GM18520 (cell line): ENCODE data around the gene PDZD2.
"Not testable (repeated sequence)": the region's sequence is repeated elsewhere in the genome, so short reads cannot be mapped to it uniquely, and the experiment has no call there.

ENCODE experiments used
- ATAC-seq: cut with Tn5 transposase; IDR thresholded peaks from one replicate; pipeline ENCODE4 v1.9.1; 2021; ENCODE audit not compliant: unreplicated experiment

PDZD2 gene

DNA sequence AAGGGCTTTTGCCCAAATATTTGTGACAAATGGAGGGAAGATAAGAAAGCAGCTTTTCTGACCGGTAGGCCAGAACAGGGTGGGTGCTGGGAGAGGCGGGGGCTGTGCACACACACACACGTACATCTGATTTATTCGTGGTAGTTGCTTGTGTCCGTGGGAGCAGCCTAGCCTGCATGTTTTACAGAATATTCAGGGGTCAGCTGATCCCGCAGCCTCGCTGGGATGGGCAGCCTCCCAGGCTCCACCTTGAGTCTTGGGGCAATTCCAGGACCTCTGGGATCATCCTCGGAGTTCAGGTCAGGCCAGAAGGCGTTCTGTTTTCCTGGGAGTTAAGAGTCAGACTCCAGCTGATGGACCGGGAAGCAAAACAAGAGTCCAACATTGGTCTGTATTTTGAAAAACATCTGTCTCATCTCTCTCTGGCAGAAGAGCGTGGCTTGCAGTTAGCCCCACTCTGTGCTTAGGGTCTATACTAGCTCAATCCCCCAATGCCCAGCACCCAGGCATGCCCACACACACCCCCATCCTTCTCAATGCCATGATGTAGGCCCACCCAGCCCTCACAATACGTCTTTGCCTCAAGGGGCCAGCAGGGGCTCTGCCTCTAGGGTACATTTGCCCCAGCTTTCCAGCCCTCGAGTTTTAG is 324.6 kb downstream of the PDZD2 start:
- no peak for ATAC-seq

DNA sequence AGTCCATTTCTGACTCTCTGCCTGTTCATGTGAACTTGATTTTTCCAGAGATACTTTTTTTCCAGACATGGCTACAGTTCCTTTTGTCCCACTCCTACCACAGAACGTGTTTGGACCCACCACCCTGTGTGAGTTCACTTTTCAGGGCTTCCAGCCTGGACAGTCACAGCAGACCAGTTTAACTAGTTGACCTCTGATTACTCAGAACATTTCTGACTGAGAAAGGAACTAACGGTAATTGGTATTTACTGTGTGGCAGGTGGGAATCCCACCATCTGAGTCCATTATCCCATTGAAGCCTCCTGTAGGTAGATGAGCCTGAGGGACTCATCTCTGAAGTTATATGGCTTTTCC is 325.1 kb downstream of the PDZD2 start:
- ATAC-seq = no peak

DNA sequence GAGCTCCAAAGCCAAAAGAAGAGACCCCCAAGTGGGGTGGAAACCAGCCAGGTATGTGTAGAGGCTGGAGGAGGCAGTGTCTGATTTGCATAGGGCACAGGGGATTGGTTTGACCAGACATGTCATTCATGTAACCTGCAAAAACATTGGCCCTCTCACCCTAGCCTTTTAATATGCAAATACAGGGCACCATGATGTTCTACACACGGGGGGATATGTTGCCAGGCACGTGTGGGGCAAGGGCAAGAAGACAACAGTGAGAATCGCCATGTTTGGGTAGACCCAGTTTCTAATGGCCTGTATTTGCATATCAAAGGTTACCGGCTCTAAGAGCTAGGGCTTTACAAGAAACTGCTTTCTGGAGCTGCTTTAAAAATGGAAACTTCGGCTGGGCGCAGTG is 326.3 kb downstream of the PDZD2 start:
- ATAC-seq = no peak

DNA sequence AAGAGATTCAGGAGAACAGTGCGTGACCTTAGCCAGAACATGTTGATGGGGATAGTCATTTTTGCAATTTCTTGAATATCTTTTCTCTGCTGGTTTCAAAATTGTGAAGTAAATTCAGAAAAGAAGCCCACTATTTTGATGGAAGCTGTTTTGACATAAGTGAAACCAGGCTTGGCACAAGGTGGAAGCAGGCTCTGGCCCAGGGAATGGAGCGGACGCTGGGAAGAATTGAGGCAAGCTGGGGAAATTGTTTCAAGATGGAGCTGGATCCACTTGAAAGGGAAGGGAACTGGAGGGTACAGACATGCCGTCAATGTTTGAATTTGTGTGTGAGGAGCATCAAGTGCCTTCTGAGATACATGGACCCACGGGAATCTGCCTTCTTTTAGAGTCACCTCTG is 328.0 kb downstream of the PDZD2 start:
- no peak for ATAC-seq

DNA sequence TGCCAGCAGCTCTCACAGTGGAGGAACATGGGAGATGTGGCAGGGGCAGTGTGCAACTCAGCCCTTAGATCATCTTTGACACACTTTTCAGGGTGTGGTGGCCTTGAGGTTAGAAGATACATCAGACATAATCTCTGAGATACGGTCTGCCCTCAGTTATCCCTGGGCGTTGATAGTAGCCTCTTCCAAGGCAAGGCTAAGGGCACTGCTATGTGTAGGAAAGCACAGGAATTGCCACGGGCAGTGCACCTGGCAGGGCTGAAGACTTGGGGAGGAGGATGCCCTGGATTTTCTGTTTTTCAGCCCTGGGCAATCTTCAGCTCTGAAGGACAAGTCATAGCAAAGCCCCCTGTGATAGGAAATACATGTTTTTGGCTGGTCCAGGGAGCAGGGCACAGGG is 328.5 kb downstream of the PDZD2 start:
- no peak for ATAC-seq

DNA sequence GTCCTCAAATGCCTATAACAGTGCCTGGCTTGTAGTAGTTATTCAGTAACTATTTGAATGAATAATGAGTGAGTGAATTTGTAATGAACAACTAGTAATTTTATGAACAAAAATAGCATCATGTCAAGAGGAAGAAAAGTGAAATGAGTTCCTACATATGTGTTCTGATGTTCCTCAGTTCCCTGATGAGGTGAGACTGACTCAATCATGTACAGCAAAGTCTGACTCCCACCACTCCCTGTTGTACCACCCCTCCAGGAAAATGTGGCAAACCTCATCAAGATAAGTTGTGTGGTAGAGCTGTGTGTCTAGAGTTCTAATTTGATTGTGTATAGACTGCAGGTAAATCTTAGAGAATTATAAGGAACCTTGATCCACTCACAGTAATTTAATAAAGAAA is 333.6 kb downstream of the PDZD2 start:
- ATAC-seq = no peak

DNA sequence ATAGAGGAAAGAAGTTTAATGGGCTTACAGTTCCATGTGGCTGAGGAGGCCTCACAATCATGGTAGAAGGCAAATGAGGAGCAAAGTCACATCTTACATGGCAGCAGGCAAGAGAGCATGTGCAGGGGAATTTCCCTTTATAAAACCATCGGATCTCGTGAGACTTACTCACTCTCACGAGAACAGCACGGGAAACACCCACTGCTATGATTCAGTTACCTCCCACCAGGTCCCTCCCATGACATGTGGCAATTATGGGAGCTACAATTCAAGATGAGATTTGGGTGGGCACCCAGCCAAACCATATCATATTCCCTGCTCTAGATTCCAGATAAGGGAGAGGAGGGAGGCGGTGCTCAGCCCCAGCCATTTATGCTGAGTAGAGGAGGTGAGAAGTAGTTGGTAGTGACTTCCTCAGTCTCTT is 336.3 kb downstream of the PDZD2 start:
- not testable (repeated sequence) for ATAC-seq

DNA sequence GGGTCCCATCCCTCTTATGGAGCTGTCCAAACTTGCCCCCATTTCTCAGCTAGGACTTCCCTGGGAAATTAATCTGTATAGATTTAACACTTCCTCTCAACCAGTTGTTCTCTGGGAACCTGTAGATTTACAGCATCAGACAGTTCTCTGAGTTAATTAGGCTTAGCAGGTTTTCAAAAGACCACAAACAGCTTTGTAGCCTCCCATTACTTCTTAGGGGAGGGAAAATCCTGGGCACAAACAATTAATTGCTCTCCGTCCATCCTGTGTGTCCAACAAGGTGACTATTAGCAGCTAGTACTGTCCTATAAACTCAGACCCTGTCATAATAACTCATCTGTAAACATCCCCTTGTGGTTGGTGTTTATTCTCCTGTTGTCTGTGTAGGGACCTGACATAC is 337.2 kb downstream of the PDZD2 start:
- ATAC-seq = no peak

DNA sequence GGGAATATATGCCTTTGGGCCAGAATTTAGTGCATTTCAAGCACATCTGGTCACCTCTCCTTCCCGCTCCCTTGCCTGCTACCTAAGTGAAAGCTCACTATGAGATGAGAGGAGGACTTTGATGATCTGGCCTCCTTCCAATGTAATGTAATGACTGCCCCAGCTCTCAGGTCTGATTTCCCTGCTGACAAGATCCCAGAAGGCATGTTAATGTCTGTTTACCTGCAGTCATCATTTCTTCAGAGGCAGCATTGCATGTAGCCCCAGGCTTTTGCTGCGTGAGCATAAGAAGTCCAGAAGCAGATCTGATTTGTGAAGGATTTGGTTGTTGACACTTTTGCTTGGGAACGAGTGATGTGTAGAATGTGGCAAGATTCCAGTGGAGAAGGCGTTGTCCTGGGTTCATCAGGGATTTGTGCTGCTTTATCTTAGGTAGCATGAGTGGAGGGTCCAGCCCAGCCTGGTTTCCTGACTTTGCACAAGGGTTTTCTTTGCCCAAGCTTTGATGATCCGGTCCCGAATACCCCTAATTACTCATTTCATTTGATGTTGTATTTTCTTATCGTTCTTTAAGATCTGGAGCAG is 342.5 kb downstream of the PDZD2 start:
- ATAC-seq = no peak

DNA sequence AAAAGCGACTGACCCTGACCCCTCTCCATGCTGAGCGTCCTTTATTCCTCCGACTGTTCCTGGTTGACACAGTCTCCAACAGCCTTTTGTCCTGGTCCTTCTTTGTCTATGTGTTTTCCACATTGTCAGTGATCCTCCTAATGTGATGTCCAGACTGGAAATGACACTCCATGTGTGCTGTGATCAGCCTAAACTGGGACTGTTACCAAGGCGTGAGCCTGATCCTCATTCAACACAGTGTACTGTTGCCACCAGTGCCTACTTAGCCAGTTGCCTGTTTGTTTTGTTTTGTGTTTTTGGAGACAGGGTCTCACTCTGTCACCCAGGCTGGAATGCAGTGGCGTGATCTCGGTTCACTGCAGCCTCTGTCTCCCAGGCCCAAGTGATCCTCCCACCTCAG is 343.1 kb downstream of the PDZD2 start:
- ATAC-seq = no peak

DNA sequence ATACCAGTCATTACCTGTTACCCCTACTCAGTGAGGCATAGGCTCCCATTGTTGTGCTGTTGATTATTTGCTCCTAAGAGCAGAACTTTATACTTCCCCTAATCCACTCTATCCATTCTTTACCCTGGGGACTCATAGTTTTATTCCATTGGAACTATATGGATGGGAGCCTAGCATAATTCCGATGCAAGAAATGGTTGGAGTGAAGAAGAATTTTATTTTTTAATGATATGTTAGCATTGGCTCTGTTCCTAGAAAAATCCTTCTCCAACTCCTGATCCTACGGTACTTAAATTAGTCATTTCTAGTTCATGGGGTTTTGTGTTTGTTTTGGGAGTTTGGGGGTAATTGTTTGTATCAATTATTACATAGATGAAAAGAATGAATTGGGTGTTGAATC is 343.7 kb downstream of the PDZD2 start:
- ATAC-seq = no peak

DNA sequence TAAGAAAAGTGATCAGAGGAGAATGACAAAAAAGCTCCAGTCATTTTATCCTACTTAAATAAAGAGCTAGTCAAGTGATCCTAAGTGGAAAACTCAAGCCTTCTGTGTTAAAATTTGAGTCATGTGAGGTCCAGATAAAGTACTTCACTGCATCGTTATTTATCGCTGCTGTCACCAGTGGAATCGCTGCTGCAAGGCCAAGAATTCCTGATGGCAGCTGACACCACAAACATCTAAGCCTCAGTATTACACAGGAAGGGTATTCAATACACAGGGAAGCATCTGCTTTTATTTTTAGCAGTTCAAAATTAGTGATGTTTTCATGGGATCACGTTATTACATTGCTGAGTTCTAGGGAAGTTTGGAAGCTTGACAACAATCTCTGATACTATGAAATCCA is 344.9 kb downstream of the PDZD2 start:
- ATAC-seq = no peak

DNA sequence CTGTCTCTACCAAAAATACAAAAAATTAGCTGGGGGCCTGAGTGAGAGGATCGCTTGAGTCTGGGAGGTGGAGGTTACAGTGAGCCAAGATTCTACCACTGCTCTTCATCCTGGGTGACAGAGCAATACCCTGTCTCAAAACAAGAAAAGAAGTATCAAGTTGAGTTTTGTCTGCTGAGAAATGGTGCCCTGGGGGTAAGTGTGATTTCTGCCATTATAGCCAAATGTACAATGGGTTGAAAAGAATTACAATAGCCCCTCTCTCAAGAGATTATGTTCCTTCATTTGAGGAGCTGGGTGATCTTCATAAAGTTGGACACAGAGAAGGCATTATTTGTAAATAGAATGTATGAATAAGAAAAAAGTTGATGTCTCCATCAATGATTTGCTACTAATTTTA is 345.8 kb downstream of the PDZD2 start:
- ATAC-seq = no peak

DNA sequence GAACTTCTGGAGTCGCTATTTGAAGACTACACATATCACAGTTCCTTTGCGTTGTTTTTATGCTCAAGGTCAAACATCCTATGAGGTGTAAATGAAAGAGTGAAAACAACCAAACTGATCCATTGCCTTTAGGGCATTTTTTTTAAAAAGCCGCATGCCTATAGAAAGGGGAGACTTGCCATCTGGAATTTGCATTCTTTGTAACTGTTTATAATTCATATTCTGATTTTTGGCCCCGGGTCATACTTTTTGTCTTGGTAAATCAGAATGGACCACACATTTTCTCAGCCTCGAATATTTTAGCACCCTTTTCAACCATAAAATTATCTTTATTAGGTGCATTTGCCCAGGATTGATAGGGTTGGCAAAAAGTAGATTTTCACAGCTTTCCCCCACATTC is 347.2 kb downstream of the PDZD2 start:
- ATAC-seq = no peak

DNA sequence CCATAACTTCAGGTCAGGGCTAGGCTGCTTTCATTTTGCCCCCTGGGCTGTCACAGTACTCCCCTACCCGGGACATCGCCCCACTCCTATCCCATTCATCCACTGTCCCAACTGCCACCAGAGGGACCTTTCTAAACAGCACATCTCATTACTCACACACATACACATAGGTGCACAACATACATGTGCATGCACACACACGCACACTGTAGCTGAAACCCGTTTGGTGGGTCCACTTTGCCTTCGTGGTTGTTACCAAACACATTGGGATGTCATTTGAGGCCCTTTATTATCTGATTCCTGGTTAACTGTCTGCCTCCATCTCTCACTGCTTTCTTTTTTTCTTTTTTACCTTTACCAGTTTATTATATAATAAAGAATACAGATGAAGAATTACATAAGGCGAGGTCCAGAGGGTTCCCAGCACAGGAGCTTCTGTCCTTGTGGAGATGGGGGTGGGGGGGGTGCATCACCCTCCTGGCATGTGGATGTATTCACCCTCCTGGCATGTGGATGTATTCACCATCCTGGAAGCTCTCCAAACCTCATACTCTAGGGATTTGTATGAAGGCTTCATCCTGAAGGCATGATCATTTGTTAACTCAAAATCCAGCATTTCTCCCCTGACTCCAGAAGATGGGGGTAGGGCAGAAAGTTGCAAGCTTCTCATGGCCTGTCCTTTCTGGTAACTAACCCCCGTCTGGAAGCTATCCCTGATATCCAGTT is 349.2 kb downstream of the PDZD2 start:
- no peak for ATAC-seq

DNA sequence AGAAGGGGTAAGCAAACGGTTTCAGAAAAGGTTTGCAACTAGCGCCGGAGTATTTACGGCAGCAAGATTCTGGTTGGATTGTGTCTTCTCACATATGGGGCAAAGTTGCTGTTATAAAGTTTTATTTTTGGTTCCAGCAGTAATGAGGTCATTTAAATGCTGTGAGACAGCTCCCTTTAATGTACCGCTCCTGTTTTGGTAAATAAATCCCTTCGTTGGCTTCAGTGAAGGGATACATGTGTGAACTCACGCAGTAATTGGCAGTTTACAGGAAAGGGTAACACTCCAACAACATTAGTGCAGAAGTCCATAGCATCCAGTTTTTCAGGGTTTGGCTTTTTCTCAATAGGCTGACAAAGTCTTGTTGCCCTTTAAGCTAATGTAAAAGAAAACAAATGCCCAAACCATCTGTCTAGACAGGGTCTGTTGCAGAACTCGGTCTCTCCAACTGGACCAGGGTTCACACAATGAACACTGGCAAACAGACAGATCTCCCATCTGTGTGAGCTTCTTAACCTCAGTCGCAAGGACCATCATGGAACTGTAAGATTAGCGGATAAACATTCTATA is 351.2 kb downstream of the PDZD2 start:
- ATAC-seq = no peak

DNA sequence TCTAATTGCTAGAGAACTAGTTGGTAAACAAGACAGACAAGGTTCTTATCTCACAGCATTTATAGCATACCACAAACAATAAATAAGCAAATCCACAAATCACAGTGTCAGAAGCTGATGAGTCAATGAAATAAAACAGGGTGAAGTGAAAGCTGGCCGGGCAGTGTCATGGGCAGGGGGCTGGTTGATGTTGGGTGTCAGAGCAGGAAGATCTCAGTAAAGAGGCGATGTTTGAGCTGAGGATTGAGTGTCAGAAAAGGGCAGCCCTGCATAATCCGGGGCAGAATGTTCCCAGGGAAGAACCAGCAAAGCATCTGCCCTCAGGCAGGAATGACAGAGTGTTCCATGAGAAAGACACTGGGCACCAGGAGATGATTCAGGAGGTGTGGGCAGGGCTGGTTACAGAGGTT is 351.8 kb downstream of the PDZD2 start:
- ATAC-seq = no peak

DNA sequence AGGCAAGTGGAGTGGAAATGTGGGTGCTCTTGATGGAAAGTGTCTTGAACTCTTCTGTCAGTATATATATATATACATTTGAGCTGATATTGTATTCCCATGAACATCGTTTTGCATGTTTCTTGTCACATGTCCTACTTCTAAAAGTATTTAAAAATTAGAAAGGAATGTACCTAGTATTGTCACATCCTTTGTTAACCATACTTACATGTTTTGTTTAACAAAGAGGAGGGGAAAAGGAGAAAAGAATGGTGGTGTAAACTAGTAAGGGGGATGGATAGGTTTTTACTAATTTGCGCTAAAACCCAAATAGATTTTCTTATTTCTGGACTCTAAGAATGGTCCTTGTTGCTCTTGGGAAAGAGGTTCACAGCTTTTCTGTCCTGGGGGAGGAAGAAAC is 353.4 kb downstream of the PDZD2 start:
- ATAC-seq = no peak

DNA sequence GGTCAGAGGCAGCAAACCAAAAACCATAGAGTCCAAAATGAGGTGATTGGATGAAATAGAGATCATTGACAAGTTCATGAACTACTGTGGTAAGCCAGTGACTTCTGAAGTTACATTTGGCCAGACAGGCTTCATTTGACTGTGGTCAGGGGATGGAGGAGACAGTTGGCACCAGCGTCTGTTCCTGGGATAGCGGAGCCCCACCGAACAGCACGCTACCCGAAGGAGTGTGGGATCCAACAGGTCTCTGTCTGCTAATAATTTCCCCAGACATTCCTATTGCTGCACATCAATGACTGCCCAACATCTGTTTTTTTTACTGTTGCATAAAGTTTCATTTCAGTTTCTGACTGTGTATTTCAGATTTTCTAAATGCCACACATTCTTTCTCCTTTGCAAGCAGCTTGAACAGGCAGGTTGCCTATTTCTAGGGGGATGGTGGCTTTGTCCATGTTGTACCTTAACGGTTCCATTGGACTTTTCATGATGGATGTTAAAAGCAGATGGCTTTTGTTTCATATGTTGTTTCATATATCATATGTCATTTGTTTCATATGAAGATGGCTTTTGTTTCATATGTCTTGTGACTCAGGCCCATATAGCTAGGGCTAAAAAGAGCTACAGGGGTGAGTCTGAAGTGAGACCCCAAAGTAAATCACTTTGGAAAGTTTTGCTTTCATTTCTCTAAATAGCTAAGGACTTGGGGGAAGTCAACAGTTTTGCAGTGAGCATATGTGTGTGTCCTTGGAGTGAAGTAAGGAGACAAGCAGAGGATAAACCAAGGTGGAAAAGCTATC is 354.4 kb downstream of the PDZD2 start:
- ATAC-seq = peak; percentile 32

DNA sequence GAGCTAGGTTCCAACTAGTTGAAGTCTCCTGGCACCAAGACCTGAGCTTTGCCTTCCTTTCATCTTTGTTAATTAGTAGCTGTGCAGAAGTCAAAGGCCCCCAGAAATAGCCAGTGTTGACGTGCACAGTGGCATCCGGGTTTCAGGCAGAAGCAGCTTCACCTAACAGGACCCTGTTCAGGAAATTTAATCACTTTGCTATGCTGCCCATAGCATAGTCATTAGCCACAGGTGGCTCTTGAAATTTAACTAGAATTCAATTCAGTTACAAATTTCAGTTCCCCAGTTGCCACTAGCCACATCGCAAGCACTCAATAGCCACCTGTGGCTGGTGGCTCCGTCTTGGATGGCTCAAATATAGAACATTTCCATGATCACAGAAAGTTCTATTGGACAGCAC is 356.1 kb downstream of the PDZD2 start:
- ATAC-seq = no peak

DNA sequence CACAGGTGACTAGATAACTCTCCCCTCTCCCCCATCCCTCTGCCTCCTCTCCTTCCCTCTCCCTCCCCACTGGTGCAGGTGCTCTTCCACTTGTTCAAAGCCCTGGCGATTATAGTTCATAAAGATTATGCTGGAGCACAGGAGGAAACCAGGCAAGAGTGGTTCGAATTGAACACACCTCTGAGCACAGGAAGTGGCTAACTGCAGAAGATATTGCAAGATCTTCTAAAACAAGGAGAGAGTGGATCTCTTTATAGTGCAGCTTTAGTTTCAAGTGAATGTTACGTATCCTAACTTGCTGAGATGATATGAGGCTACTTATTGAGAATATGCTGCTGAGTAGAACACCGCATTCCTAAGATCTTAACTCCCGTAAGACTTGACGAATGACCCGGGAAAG is 356.8 kb downstream of the PDZD2 start:
- ATAC-seq = no peak

DNA sequence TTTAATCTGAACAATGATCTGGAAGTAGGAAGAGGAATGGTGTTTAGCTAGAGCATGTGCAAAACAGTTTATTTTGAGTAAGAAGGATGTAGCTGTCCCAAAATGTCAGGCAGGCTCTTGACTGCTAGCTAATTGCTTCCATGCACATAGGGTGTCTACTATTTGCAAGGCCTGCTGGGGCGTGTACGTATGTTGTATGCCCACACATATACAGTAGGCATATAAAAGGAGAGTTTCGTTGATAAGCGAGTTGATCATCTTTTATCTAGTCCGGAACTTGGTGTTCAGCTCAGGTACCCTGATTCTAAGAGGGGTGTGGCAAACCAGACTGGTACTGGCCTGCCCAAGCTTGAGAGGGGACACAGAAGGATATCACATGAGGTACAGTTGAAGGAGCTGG is 358.0 kb downstream of the PDZD2 start:
- ATAC-seq = no peak
